Gastrocnemius medialis (tissue), 4 donors: ENCODE measurements around the gene FAM185A.
"Not testable (repeated sequence)": the region's sequence is repeated elsewhere in the genome, so short reads cannot be mapped to it uniquely, and the experiment has no call there.

Source experiments
- CTCF ChIP-seq, 5 experiments: fragments of 450-650 bp in 3 of 5; fragments of 200-600 bp in 2 of 5; sonication (generic) in 2 of 5; IDR thresholded peaks in 4 of 5; conservative IDR thresholded peaks in 1 of 5; 1 replicate in 4 of 5; 2 replicates in 1 of 5; pipeline ENCODE4 v1.5.1; 2016 to 2019; ENCODE audit warnings: antibody characterized with exemption in 5 of 5, mild to moderate bottlenecking in 3 of 5, moderate library complexity in 3 of 5
- POLR2A ChIP-seq, 2 donors: fragments of 450-650 bp; IDR thresholded peaks; one replicate each; pipeline ENCODE4 v1.6.1; 2017; ENCODE audit warnings: antibody characterized with exemption in 2 of 2, mild to moderate bottlenecking in 2 of 2, moderate library complexity in 2 of 2

GRCh38 chr7:102742002-102742771, 6.6 kb upstream of the FAM185A start:
- TF ChIP-seq CTCF (IDR thresholded peaks at IDR 0.05 in 4 of 5, conservative IDR thresholded peaks at IDR 0.05 in 1 of 5); POLR2A (IDR thresholded peaks at IDR 0.05): not testable (repeated sequence)
